PC-3 (cell line): ENCODE measurements around the gene NANP. TPM values are rescaled to one million over a fixed set of nuclear protein-coding genes. Genes with fewer than 3 reads are reported as not detected.

Source experiments
- ATAC-seq: fragments of 200-7000 bp; cut with Tn5 transposase; 2 replicates; pipeline ENCODE4 v1.9.1; 2020; ENCODE audit warnings: mild to moderate bottlenecking, moderate library complexity
- BruUV-seq: library from RNA; stranded (reverse); fragments of 400-500 nt; replicated peaks from 2 replicates; lab custom pipeline; 2021; lab: Mats Ljungman, UMichigan
- CTCF ChIA-PET: fragments of 300-600 bp; sonication (Branson Sonifier 250); formaldehyde crosslinking; loops from one replicate; lab custom pipeline; 2022; ENCODE audit warnings: antibody characterized with exemption; lab: Charles Lee
- POLR2A ChIA-PET: fragments of 300-600 bp; sonication (Branson Sonifier 250); formaldehyde crosslinking; loops from one replicate; lab custom pipeline; 2022; ENCODE audit warnings: antibody characterized with exemption; ENCODE audit not compliant: unreplicated experiment; lab: Charles Lee
- DNase-seq: peaks from one replicate; pipeline ENCODE4 v3.0.0-alpha.2; 2015
- H2AFZ ChIP-seq: fragments of 300-600 bp; sonication (generic); 2 replicates; pipeline ENCODE4 v1.6.0; 2016; ENCODE audit warnings: antibody characterized with exemption, low read length
- H3F3A ChIP-seq: fragments of 300-600 bp; sonication (generic); one replicate; pipeline ENCODE4 v1.6.0; 2017; ENCODE audit warnings: antibody characterized with exemption, low read length, control low read depth, mild to moderate bottlenecking; ENCODE audit not compliant: unreplicated experiment
- H3K27ac ChIP-seq: fragments of 300-600 bp; sonication (generic); 2 replicates; pipeline ENCODE4 v1.5.1; 2016; ENCODE audit warnings: mild to moderate bottlenecking, low read length
- H3K27me3 ChIP-seq: fragments of 300-600 bp; sonication (generic); 2 replicates; pipeline ENCODE4 v1.6.1; 2016; ENCODE audit warnings: low read length, mixed read lengths
- H3K36me3 ChIP-seq: fragments of 300-600 bp; sonication (generic); 2 replicates; pipeline ENCODE4 v1.6.1; 2016; ENCODE audit warnings: low read depth, mixed run types, low read length, mixed read lengths
- H3K4me1 ChIP-seq: fragments of 300-600 bp; sonication (generic); 2 replicates; pipeline ENCODE4 v1.5.1; 2016; ENCODE audit warnings: low read length; ENCODE audit not compliant: insufficient read depth
- H3K4me2 ChIP-seq: fragments of 300-600 bp; sonication (generic); 2 replicates; pipeline ENCODE4 v1.6.0; 2016; ENCODE audit warnings: low read length
- H3K4me3 ChIP-seq: fragments of 300-600 bp; sonication (generic); 2 replicates; pipeline ENCODE4 v1.5.1; 2016; ENCODE audit warnings: mild to moderate bottlenecking, low read length, mixed read lengths
- H3K79me2 ChIP-seq: fragments of 300-600 bp; sonication (generic); 2 replicates; pipeline ENCODE4 v1.6.1; 2017; ENCODE audit warnings: low read length, mixed read lengths
- H3K9ac ChIP-seq: fragments of 300-600 bp; sonication (generic); 2 replicates; pipeline ENCODE4 v1.6.0; 2016; ENCODE audit warnings: mild to moderate bottlenecking, low read length
- H3K9me2 ChIP-seq: fragments of 300-600 bp; sonication (generic); replicated peaks from 2 replicates; pipeline ENCODE4 v1.6.1; 2016; ENCODE audit warnings: mixed run types, low read length, mixed read lengths
- H3K9me3 ChIP-seq: fragments of 300-600 bp; sonication (generic); 2 replicates; pipeline ENCODE4 v1.6.1; 2016; ENCODE audit warnings: low read length, mixed read lengths
- H4K20me1 ChIP-seq: fragments of 300-600 bp; sonication (generic); 2 replicates; pipeline ENCODE4 v1.6.1; 2016; ENCODE audit warnings: low read length, mixed read lengths
- CTCF ChIP-seq: fragments of 300-600 bp; sonication (generic); conservative IDR thresholded peaks from 2 replicates; pipeline ENCODE4 v1.5.1; 2017; ENCODE audit warnings: antibody characterized with exemption, low read depth, mild to moderate bottlenecking, low read length
- EZH2 ChIP-seq: fragments of 300-600 bp; sonication (generic); IDR thresholded peaks from one replicate; pipeline ENCODE4 v1.6.1; 2017; ENCODE audit warnings: antibody characterized with exemption, mild to moderate bottlenecking, low read length; ENCODE audit not compliant: unreplicated experiment
- EZH2phosphoT487 ChIP-seq: fragments of 300-600 bp; sonication (generic); IDR thresholded peaks from 2 replicates; pipeline ENCODE4 v1.6.1; 2018; ENCODE audit warnings: mild to moderate bottlenecking, antibody characterized with exemption, low read length, borderline replicate concordance
- intact Hi-C: fragments of 100-400 bp; cut with micrococcal nuclease; formaldehyde crosslinking; loops from 2 replicates; pipeline ENCODE4 v1.9.0; 2023
- total RNA-seq: library from RNA; depleted of rRNA; stranded (reverse); fragments of >200 nt; gene quantifications from 2 replicates; pipeline ENCODE4 v1.2.3, GENCODE V29; 2014

NANP gene
- total RNA-seq, 1 experiment from 2014 or later, result 10.7 TPM

- no peaks in the 10 kb centered on the region for H3K9me3 ChIP-seq
- TF ChIP-seq EZH2, result no peak
- no peaks in the 10 kb centered on the region for H3K9me2 ChIP-seq
- H2AFZ ChIP-seq, result no peak overlapping the region
- no peaks in the 10 kb centered on the region for H3F3A ChIP-seq
- peak overlapping the region; percentile 90 for H3K4me3 ChIP-seq
- peaks cover 18% of the 10 kb centered on the region for H3K4me1 ChIP-seq
- H4K20me1 ChIP-seq, result no peaks in the 10 kb centered on the region; the same call in 1 of the 2 replicates
- H3K27me3 ChIP-seq, result no peaks in the 10 kb centered on the region
- H3K4me2 ChIP-seq, result peak overlapping the region; percentile 90
- no peak overlapping the region for H3K27ac ChIP-seq
- POLR2A ChIA-PET, result no interaction called here
- H3K9ac ChIP-seq, result peak overlapping the region; percentile 97; the same call in 1 of the 2 replicates
- intact Hi-C loops, result loop anchor here (2.0 kb wide), 1 partner anchor 75 kb away; the partner anchor contains the start of gene ZNF337
- DNase-seq (no peak), ATAC-seq (no peak)
- H3K36me3 ChIP-seq, result 0 out of 2 replicates have a peak, but pooled peaks cover 2% of the 10 kb centered on the region
- BruUV-seq, result no TSS peak
- H3K79me2 ChIP-seq, result peaks cover 84% of the 10 kb centered on the region
- CTCF ChIA-PET, result interaction anchor here (1.0 kb wide), 1 partner anchor 152 kb away, joined by 3 read pairs; no protein-coding TSS in a partner anchor
Observed at GRCh38 chr20:25622049-25622448, 1.8 kb downstream of the NANP start.

- Histone ChIP-seq H3K27me3 (no peaks in the 10 kb centered on the region), H3K4me2 (no peak overlapping the region), H3K9ac (no peak overlapping the region), H3K4me3 (no peak overlapping the region), H3F3A (no peaks in the 10 kb centered on the region), H3K36me3 (0 out of 2 replicates have a peak, but pooled peaks cover 2% of the 10 kb centered on the region), H2AFZ (no peak overlapping the region), H3K27ac (no peak overlapping the region), H3K4me1 (peaks cover 16% of the 10 kb centered on the region), H3K79me2 (peaks cover 89% of the 10 kb centered on the region), H4K20me1 (no peaks in the 10 kb centered on the region; the same call in 1 of the 2 replicates), H3K9me3 (no peaks in the 10 kb centered on the region), H3K9me2 (no peaks in the 10 kb centered on the region)
- BruUV-seq, result no TSS peak
- TF ChIP-seq EZH2phosphoT487 (no peak), EZH2 (no peak), CTCF (no peak)
- ATAC-seq, result no peak
- intact Hi-C loops, result no loop called here
- DNase-seq, result no peak
- POLR2A ChIA-PET, result interaction anchor here (0.7 kb wide), 1 partner anchor 78 kb away, joined by 7 read pairs; no protein-coding TSS in a partner anchor
- CTCF ChIA-PET, result no interaction called here
Observed at GRCh38 chr20:25619514-25619913, 4.3 kb downstream of the NANP start.

- H4K20me1 ChIP-seq, result 0 out of 2 replicates have a peak, but pooled peaks cover 2% of the 10 kb centered on the region
- POLR2A ChIA-PET, result no interaction called here
- no peaks in the 10 kb centered on the region for H3K9me2 ChIP-seq
- no peaks in the 10 kb centered on the region for H3K9me3 ChIP-seq
- no peak overlapping the region for H2AFZ ChIP-seq
- intact Hi-C loops, result no loop called here
- no peak overlapping the region for H3K9ac ChIP-seq
- no peak for DNase-seq
- H3K36me3 ChIP-seq, result no peaks in the 10 kb centered on the region
- no peaks in the 10 kb centered on the region for H3F3A ChIP-seq
- no peaks in the 10 kb centered on the region for H3K4me1 ChIP-seq
- H3K79me2 ChIP-seq, result 0 out of 2 replicates have a peak, but pooled peaks cover 3% of the 10 kb centered on the region
- H3K27me3 ChIP-seq, result no peaks in the 10 kb centered on the region
- no peak for ATAC-seq
- no peak overlapping the region for H3K4me2 ChIP-seq
- H3K27ac ChIP-seq, result no peak overlapping the region
- CTCF ChIA-PET, result no interaction called here
- no TSS peak for BruUV-seq
- TF ChIP-seq EZH2 (no peak), CTCF (no peak), EZH2phosphoT487 (no peak)
- H3K4me3 ChIP-seq, result no peak overlapping the region
Observed at GRCh38 chr20:25608774-25609173, 15.0 kb downstream of the NANP start.
